ENCODE data around the gene SIGLEC8.
"Not testable (repeated sequence)": the region's sequence is repeated elsewhere in the genome, so short reads cannot be mapped to it uniquely, and the experiment has no call there.

The SIGLEC8 gene

DNA sequence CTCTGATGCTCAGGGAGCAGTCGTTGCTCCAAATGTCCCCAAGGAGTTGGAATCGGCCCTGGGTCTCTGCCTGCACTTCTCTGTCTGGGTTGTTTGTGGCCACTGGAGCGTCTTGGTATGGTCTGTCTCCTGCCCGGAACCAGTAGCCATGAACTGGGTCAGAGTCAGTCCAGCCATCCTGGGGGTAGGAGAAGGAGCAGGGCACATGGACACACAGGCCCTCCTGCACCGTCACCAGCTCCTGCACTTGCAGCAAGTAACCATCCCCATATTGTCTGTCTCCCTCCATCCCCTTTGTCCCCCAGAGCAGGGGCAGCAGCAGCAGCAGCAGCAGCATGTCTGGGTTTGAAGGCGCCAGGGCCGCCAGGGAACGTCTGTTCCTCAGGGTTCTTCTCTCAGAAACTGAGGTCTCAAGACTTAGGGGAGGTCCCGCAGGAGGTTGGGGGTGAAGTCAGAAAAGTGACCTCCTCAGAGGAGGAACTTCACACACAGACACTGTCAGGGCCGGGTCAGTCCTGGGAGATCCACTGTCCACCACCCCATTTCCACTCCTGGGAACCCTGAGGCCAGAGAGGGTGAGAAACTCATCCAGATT, at the start of gene SIGLEC8:
SIGLEC8 (minus strand) TSS at position 404 of the 595 bp plus-strand sequence; CDS start at position 337, 67 bp downstream.
- no peak for FAIRE-seq

DNA sequence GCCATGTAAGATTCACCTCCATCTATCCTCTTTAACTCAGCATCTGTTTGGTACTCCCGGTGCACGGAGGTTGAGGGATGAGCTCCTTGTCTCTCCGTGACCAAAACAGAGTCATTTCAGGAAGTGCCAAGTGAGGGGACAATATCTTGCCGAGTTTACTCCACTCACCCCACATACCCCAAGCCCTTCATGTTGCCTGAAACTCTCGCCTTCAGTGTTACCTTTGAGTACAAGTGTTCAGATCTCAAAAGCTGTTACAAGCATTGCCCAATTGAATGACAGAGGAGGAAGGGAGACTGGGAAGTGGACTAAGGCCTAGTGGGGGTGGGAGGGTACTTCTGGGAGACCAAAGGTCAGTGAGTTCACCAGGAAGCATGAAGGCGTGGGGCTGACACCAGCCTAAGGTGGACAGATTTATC, 49.4 kb upstream of the SIGLEC8 start:
- FAIRE-seq, result no peak

DNA sequence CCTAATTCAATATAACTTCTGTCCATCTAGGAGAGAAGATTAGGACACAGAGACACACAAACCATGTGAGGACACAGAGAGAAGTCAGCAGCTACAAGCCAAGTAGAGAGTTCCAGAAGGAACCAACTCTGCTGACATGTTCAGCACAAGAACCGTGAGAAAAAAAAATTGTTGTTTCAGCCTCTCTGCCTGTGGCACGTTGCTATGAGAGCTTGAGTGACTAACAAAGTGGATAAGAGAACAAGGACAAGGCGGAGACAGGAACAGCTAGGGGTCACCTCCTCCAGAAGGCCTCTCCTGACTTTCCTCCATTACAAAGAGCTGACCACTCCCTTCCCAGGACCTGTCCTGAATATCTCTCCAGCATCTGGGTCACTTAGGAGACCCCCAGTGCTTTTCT, 48.9 kb upstream of the SIGLEC8 start:
- FAIRE-seq, result no peak

DNA sequence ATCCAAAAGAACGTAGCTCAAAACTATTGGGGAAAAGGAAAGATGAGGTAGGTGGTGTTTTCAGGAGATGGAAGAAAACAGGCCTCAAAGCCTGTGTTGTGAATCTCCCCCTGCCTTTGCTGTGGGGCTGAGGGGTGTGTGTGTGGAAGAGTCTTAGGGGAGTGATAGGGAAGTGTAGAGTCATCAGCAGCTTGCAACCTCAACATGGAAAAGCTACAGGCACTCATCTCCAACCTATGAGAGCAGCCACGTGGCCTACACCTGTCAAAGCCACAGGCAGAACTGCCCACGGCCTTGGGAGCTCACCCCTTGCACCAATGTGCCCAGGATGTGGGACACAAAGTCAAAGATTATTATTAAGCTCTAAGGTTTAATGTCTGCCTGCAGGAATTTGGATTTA, 47.6 kb upstream of the SIGLEC8 start:
- no peak for FAIRE-seq

DNA sequence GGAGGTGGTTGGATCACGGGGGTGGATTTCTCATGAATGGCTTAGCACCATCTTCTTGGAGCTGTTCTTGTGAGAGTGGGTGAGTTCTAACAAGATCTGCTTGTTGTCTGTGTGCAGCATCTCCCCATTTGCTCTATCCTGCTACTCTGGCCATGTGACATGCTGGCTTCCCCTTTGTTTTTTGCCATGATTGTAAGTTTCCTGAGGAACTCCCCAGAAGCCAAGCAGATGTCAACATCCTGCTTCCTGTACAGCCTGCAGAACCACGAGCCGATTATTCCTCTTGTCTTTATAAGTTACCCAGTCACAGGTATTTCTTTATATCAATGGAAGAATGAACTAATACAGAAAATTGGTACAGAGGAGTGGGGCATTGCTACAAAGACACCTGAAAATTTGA, 45.6 kb upstream of the SIGLEC8 start:
- FAIRE-seq, result no peak

DNA sequence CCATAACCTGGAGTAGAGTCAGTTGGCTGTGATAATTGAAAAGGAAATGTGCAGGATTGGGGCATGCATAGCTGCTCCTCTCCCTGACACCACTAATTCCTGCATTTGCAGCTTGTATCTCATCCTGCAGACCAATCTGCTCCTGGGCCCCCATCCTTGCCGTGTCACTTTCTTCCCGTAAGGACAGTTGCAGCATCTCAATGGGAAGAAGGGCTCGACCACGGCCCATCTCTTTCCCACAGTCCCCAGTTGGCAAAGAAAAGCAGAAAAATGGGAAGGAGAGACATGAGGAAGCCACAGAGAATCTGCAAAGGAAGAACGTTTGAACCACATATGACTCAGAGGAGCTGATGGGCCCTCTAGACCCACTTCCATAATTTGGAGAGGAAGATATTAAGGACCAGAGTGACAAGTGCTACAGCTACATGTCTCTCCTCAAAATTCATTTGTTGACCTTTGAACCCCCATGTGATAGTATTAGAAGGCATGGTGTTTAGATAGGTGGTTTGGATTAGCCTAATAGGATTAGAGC, 45.1 kb upstream of the SIGLEC8 start:
- no peak for FAIRE-seq

DNA sequence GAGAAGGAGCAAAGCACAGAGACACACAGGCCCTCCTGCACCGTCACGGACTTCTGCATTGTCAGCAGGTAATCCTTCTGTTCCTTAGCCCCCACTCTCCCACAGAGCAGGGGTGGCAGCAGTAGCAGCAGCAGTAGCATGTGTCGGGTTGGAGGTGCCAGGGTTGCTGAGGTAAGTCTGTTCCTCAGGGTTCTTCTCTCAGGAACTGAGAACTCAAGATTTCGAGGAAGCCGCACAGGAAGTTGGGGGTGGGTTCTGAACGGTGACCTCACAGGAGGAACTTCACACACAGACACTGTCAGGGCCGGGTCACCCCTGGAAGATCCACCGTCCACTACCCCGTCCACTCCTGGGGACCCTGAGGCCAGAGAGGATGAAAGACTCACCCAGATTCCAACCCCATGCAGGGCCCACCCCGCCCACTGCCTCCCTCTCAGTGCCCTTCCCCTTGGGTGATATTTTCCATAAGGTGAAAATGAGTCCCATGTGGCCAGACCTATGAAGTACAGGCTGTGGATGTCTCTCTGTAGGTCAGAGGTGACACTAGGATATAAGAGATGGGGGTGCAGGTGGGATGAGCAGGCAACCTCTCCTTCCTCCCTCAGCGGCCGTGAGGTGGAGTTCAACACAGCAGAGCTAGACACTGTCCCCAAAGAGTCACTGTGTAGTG, 43.5 kb upstream of the SIGLEC8 start, which contains the start of gene SIGLEC12:
SIGLEC12 (minus strand) TSS at position 207 of the 670 bp plus-strand sequence; CDS start at position 140, 67 bp downstream.
- FAIRE-seq, result no peak

DNA sequence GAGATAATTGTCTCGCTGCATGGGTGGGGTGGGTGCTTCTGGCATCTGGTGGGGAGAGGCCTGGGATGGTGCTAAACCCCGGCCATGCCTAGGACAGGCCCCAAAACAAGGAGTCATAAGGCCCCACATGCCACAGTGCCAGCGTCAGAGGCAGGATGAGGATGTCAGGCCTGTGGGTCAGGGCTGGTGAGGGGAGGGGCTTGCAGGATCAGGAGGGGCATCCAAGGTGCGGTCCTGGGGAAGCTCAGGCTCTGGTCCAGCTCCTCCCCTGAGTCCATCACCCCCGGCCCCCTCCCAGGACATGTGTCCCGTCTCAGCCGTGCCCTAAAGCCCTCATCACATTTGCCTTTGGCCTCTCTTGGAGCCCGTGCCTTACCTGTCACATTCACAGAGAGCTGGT, 42.7 kb upstream of the SIGLEC8 start:
- not testable (repeated sequence) for FAIRE-seq

DNA sequence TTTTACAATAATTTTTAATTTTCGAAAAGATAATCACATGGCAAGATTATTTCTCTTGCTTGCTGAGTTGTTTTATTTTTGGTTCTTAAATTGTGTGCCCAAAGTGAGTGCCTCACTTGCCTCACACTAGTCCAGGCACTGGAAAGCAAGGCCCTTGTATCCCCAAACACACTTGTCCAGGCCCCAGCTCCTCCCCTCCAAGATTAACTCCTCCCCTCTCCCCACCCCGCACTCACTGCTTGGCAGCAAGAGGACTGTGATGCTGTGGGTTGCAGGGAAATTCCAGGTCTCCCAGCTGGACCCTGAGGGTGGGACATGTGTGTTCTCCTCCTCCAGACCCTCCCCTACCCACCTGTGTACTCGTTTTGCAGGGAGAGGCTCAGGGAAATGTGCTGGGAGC, 39.4 kb upstream of the SIGLEC8 start:
- FAIRE-seq, result no peak

DNA sequence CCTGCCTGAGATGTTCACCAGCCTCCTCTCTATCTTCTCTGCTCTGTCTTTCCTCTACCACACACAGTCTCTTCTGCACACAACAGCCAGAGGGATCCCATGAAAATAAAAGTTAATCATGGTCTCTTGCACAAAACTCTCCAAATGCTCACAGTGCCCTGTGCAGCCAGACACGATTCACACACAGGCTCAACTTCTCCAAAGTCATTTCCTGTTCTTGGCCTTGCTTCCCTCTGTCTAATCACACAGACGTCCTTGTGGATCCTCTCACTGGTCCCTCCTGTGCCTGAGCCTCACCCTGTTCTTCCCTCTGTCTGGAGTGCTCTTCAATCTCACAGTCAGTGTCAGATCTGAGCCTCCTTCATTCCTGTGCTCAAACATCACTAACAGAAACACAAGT, 35.5 kb upstream of the SIGLEC8 start:
- FAIRE-seq, result no peak

DNA sequence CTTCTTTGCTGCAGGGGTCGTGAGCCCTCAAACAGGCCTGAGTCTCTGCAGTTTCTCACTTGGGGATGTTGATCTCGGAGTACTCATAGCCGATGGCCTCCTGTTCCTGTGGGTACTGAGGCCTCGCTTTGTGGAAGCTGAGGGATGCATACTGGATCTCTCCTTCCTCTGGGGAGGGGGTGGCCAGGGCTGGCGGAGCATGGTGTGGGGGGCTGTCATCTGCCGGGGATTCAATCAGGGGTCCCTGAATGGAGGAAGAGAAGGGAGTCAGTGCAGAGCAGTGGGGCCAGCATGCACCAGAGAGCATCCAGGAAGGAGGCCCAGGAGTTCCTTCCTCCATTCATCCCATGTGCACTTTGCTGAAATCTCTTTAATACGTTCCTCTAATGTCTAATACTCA, 33.3 kb upstream of the SIGLEC8 start:
- no peak for FAIRE-seq

DNA sequence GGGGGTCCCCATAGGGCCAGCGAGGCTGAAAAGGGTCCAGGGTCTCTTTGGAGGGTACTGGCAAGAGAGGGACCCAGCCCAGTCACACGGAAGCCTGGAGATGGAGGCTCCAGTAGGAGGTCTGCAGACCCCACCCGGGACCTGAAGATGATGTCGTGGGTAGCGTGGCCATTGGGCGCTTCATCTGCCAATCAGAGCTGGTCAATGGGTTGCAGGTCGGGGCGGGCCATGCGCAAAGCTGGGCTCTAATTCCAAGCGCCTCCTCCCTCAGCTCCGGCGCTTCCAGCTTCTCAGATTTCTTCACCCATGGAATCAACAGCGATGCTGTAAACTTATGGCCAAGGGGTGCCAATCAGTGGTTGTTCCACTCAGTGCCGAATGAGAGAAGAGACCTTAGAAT, 32.4 kb upstream of the SIGLEC8 start:
- FAIRE-seq, result no peak

DNA sequence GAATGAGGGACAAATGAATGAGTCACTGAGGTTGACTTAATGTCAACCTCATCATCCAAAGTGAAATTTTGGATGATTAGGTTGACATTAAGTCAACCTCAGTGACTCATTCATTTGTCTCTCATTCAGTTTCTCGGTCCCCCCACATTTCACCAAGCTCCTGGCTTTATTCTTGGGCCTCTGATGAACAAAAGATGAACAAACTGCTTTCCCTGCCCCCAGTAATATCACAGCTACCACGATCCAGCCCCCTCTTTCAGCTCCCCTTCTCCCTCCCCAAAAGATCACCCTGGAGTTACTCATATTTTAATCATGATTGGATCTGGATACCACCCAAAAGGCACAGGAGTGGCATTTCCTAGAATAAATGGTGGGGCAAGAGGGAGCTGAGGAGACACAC, 30.9 kb upstream of the SIGLEC8 start:
- FAIRE-seq, result no peak

DNA sequence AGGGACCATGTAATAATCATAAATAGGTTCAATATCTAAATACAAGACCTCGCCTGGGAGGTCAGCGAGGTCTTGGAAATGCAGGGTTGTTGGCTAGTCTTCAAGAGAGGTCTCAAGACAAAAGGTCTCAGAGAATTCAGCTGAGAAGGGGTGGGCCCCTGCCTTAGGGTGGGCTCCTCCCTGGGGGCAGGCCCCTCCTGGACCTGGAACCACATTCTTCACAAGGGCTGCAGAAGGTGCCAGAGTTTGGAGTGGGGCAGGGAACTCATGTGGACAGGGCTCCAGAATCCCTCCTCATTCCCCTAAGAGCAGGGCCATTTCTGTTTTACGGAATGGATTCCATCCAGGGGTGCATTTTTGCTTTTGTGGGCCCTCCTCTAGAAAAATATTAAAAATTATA, 30.2 kb upstream of the SIGLEC8 start:
- FAIRE-seq, result no peak

DNA sequence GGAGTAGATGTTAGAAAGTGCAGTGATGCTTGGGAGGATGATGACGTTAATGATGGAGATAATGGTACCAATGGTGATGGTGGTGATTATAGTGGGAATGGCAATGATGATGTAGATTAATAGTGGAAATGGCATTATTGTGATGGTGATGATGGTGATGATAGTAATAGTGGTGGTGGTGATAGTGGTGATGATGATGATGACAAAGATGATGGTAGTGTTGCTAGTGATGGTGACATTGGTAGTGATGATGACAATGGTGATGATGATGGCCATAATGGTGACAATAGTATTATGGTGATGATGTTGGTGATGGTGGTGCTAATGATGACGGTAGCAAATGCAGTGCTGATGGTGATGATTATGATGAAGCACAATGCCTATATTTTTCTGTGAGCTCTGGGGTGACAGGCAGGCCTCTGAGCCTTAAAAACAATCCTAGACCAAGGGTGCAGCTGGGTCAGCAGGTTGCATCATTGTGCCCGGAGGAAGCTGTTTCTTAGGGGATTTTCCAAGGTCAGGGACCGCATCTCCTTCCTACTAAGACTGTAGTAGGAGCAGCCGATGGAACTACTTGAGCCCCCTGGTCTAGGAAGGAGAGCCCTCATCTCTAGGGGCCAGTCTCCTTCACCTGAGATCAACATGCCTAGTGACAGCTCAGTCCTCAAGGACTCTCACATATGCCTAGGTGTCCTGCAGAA, 27.9 kb upstream of the SIGLEC8 start:
- FAIRE-seq, result no peak

DNA sequence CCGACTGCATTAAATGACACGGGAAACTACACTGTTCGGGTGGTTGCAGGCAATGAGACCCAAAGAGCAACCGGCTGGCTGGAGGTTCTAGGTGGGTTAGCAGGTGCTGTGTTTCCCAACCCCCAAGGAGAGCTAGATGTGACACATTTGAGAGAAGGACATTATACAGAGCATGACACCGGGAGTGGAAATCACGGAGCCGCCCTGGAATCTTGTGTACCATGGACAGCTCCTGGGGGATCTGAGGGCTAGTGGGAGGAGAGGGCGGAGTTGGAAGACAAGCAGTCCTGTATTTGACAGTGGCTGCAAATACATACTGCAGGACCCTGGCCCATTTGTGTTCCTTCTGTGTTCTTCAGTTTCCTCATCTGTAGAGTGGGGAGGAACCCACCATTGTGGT, 22.3 kb upstream of the SIGLEC8 start:
- FAIRE-seq, result no peak

DNA sequence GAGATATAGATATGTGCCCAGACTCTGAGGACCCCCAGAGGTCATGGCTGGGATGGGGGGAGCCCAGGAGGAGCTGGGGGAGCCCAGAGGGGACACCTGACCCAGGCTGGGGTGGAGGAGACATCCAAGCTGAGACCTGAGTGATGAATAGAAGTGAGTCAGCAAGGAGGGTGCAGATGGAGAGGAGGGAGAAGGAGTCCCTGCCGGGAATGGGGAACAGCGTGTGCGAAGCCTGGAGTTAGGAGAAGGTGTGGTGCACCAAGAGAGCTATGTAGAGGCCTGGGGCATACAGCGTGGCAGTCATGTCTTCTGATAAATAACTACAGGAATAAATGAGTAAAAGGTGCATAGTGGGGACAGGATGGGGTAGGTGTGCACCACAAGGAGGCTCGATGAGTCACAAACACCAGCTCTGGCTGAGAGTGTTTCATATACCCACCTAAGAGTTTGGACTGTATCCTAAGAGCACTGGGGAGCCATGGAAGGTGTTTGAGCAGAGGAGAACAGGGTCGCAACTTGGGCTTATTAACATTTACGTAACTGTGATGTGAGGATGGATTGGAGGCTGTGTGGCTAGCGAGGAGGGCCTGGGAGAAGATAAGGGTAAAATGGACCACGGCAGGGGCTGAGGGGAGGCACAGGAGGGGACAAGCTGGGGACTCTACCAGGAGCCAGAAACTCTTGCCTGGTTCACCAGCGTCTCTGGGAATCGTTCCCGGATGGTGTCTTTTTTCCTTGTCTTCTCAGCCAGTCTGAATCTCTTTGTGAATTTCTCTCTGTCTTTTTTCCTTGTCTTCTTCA, 21.5 kb upstream of the SIGLEC8 start:
- FAIRE-seq, result no peak

DNA sequence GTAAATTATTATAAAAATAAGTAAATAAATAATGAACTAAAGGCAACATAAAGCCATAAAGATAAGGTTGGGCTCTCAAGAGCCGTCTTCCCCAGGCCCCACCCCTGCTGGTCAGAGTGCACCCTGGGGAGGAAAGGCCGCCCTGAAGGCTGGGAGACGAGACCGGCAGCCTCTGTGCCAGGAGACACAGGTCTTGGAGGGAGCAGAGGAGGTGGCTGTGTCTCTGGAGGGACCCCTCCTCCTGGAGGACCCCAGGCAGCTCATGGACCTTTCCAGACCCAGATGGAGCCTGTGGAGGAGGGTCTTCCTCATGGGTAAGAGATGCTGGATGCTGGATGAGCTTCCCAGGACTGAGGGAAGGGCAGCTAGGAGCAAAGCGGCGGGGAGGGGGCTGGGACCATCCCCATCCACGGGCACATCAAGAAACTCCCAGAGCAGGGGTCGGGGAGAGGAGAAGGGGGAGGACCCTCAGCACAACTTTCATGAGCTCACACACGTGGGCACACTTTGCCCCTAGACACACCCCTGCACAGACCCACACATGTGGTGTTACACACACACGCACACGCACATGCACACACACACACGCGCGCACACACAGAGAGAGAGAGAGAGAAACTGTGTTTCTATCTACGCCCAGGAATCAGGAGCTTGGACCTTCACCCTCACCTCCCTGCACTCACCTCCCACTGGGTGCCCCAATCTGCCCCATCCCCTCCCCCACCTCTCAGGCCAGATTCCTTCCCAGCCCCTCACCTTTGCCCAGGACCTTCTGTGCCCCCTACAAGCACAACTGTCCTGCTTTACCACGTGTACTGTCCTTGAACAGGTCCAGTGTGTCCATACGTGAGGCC, 20.4 kb upstream of the SIGLEC8 start, which contains the start of gene CEACAM18:
CEACAM18 (plus strand) TSS at position 159 of the 854 bp plus-strand sequence.
- no peak for FAIRE-seq

DNA sequence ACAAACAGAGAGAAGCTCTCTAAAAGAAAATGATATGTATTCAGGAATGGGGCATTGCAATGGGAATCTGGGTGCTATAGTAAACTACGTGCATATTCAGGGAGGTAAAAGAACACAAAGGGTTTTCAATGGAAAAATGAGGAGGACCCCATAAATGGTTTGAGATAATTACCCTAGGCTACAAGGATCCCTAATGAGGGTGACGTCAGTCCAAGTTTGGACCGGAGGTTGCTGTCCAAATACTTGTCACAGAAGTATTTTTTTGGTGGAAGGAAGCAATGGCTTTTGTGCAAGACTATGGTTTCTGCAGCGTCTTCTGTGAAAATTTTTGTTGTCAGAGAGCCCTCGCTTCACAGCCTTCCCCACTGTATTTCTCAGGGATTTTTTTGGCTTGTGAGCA, 19.1 kb upstream of the SIGLEC8 start:
- FAIRE-seq, result no peak

DNA sequence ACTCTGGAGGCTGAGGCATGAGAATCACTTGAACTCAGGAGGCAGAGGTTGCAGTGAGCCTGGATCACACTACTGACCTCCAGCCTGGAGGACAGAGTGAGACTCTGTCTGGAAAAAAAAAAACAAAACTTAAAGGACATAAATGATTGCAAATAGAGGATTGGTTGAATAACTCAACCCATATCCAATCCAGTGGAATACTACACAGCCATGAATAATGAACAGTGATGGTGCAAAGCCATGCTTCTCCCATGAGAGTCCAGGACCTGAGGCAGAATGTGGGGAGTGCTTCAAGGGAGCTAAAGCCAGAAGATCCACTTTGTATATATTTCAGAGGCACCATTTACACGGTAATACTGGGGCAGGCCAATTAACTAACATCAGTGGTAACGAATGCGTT, 17.9 kb upstream of the SIGLEC8 start:
- no peak for FAIRE-seq

DNA sequence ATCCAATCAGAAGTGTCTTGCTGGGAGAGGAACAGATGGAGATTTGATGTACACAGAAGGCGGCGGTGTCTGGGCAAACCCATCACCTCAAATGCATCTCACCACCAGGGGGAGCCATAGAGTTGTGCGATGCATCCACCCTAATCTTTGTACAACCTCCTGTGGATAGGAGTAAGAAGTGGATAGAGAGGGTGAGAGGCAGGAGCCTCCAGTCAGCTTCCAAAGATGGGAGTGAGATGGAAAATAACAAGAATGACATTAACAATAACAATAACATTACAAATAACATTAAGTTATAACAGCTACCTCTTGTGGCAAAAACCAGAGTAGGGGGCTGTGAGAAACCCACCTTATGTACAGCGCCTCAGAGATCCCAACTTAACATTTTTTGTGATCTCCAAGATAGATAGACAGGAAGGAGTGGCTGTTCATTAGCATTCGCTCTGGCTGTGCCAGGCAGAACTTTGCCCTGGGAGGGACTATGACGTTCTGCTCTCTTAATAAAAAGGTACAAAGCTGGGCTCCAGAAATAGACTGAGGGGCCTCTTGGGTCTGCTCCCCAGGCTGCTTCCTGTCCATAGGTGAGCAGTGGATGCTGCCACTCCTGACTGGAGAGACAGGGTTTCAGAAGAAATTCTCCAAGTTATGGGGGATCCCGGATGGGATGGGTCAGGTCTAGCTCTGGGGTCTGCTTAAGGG, 14.9 kb upstream of the SIGLEC8 start:
- no peak for FAIRE-seq
